ENCODE measurements around the gene SPTA1. TPM values are rescaled to one million over a fixed set of nuclear protein-coding genes. Genes with fewer than 3 reads are reported as not detected.

SPTA1 gene
- total and polyA plus RNA-seq, 10 donors, result 0.05 to 32.6 (median 2.0) TPM

GRCh38 chr1:158586942-158587341 lies 99.6 kb downstream of the SPTA1 start:
- Histone ChIP-seq H3K4me3 (no peak overlapping the region), H3K36me3 (no peaks in the 10 kb centered on the region), H3K27me3 (replicated peaks in 1 of 7) (no peaks in the 10 kb centered on the region), H3K27ac (no peak overlapping the region), H3K9me3 (peaks cover 0 to 28% (median 17%) of the 10 kb centered on the region in 8 donors), H3K4me1 (no peaks in the 10 kb centered on the region)
- whole genome bisulfite sequencing, 5 donors, result 85 to 94% (median 89%) methylated on average over 1 of the region's 1 CpG
- DNase-seq, result no peak
- intact Hi-C loops (cut with DNase I; ENCODE audit: low total_unique reads), result no loop called here
- no peak for TF ChIP-seq CTCF (IDR thresholded peaks at IDR 0.05 in 8 of 11, conservative IDR thresholded peaks at IDR 0.05 in 3 of 11)
- no peak for TF ChIP-seq POLR2AphosphoS5 (IDR thresholded peaks at IDR 0.05)
- TF ChIP-seq POLR2A (IDR thresholded peaks at IDR 0.05), result no peak

DNA sequence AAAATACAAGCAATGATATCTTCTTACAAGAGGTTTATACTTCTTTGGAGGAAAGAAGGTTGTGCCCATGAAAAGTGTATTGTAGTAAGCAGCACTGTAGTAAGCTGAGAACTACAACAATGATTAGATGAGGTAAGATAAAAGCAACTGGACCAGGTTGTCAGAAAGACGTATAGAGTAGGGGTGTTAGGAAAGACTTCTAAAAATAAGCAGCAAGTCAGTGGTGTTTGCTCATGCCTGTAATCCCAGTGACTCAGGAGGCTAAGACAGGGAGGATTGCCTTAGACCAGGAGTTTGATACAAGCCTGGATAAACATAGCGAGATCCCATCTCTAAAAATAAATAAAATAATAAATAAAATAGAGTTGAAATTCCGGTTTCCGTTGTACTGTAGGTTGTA lies 102.6 kb downstream of the SPTA1 start:
- H3K36me3 ChIP-seq, result no peaks in the 10 kb centered on the region
- no peaks in the 10 kb centered on the region for H3K4me1 ChIP-seq
- DNase-seq, result no peak
- no peak overlapping the region for H3K4me3 ChIP-seq
- TF ChIP-seq CTCF (IDR thresholded peaks at IDR 0.05 in 8 of 11, conservative IDR thresholded peaks at IDR 0.05 in 3 of 11), result no peak
- TF ChIP-seq POLR2A (IDR thresholded peaks at IDR 0.05), result no peak
- no peak for TF ChIP-seq POLR2AphosphoS5 (IDR thresholded peaks at IDR 0.05)
- 76 to 83% (median 80%) methylated on average over 4 of the region's 4 CpGs for WGBS, 5 donors
- no peak overlapping the region for H3K27ac ChIP-seq
- H3K9me3 ChIP-seq, result peaks cover 0 to 26% (median 17%) of the 10 kb centered on the region in 8 donors
- no peaks in the 10 kb centered on the region for H3K27me3 ChIP-seq (replicated peaks in 1 of 7)
- intact Hi-C loops (cut with DNase I; ENCODE audit: low total_unique reads), result no loop called here

- WGBS, 5 donors, result 72 to 86% (median 81%) methylated on average over 1 of the region's 1 CpG
- no peaks in the 10 kb centered on the region for H3K36me3 ChIP-seq
- no peaks in the 10 kb centered on the region for H3K27me3 ChIP-seq (replicated peaks in 1 of 7)
- no peak within 1 kb of the TSS for H3K27ac ChIP-seq
- no peaks in the 10 kb centered on the region for H3K9me3 ChIP-seq
- intact Hi-C loops (cut with DNase I; ENCODE audit: low total_unique reads), result no loop called here
- TF ChIP-seq POLR2A (IDR thresholded peaks at IDR 0.05) (no peak), POLR2AphosphoS5 (IDR thresholded peaks at IDR 0.05) (no peak), CTCF (IDR thresholded peaks at IDR 0.05 in 8 of 11, conservative IDR thresholded peaks at IDR 0.05 in 3 of 11) (no peak)
- no peak for DNase-seq
- no peak within 1 kb of the TSS for H3K4me3 ChIP-seq
- H3K4me1 ChIP-seq, result no peaks in the 10 kb centered on the region
Measured at GRCh38 chr1:158579733-158580132, 106.8 kb downstream of the SPTA1 start, which contains the start of gene OR10X1. Gene OR10X1, minus strand, starts transcription at chr1:158579899. Its CDS starts 0 bp downstream, at chr1:158579899.

GRCh38 chr1:158577561-158577960 lies 109.0 kb downstream of the SPTA1 start:
- TF ChIP-seq POLR2A (IDR thresholded peaks at IDR 0.05), result no peak
- no peak for TF ChIP-seq CTCF (IDR thresholded peaks at IDR 0.05 in 8 of 11, conservative IDR thresholded peaks at IDR 0.05 in 3 of 11)
- TF ChIP-seq POLR2AphosphoS5 (IDR thresholded peaks at IDR 0.05), result no peak
- DNase-seq, result no peak
- H3K36me3 ChIP-seq, result no peaks in the 10 kb centered on the region
- WGBS, 5 donors, result 89 to 96% (median 93%) methylated on average over 3 of the region's 3 CpGs
- no peaks in the 10 kb centered on the region for H3K9me3 ChIP-seq
- no peaks in the 10 kb centered on the region for H3K27me3 ChIP-seq (replicated peaks in 1 of 7)
- H3K4me3 ChIP-seq, result no peak overlapping the region
- intact Hi-C loops (cut with DNase I; ENCODE audit: low total_unique reads), result no loop called here
- H3K4me1 ChIP-seq, result no peaks in the 10 kb centered on the region
- H3K27ac ChIP-seq, result no peak overlapping the region

Measured in spleen (tissue), 11 donors.